ENCODE data around the gene FOSL2.

GRCh38 chr2:28449126-28449487 lies 56.4 kb downstream of the FOSL2 start:
- TF ChIP-seq POLR2A (IDR thresholded peaks at IDR 0.05), result no peak
- TF ChIP-seq, protein P1, sequence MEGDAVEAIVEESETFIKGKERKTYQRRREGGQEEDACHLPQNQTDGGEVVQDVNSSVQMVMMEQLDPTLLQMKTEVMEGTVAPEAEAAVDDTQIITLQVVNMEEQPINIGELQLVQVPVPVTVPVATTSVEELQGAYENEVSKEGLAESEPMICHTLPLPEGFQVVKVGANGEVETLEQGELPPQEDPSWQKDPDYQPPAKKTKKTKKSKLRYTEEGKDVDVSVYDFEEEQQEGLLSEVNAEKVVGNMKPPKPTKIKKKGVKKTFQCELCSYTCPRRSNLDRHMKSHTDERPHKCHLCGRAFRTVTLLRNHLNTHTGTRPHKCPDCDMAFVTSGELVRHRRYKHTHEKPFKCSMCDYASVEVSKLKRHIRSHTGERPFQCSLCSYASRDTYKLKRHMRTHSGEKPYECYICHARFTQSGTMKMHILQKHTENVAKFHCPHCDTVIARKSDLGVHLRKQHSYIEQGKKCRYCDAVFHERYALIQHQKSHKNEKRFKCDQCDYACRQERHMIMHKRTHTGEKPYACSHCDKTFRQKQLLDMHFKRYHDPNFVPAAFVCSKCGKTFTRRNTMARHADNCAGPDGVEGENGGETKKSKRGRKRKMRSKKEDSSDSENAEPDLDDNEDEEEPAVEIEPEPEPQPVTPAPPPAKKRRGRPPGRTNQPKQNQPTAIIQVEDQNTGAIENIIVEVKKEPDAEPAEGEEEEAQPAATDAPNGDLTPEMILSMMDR (IDR thresholded peaks at IDR 0.05), result no peak
